Liver (tissue), 9 donors: ENCODE measurements around the gene OSTC. TPM values are rescaled to one million over a fixed set of nuclear protein-coding genes. Genes with fewer than 3 reads are reported as not detected.

ENCODE experiments used
- DNase-seq: peaks from one replicate; pipeline ENCODE4 v3.0.0-alpha.2; 2017; ENCODE audit warnings: low spot score
- H3K27ac ChIP-seq, 2 donors: one replicate each; pipeline ENCODE4 v1.7.0; 2013; ENCODE audit warnings: inconsistent platforms in 2 of 2, low read length in 2 of 2, control low read depth in 1 of 2, low read depth in 1 of 2, mild to moderate bottlenecking in 1 of 2
- H3K27me3 ChIP-seq, 4 donors: one replicate each; pipeline versions ENCODE4 v1.6.1 to v1.7.0; 2013; ENCODE audit warnings: low read length in 3 of 4, inconsistent platforms in 1 of 4, mild to moderate bottlenecking in 1 of 4, moderate library complexity in 1 of 4; ENCODE audit not compliant: control insufficient read depth in 4 of 4, insufficient read depth in 4 of 4
- H3K36me3 ChIP-seq, 4 donors: one replicate each; pipeline versions ENCODE4 v1.6.1 to v1.7.0; 2013; ENCODE audit warnings: low read length in 3 of 4, mild to moderate bottlenecking in 3 of 4, low read depth in 1 of 4, moderate library complexity in 1 of 4; ENCODE audit not compliant: control insufficient read depth in 4 of 4, insufficient read depth in 3 of 4
- H3K4me1 ChIP-seq, 4 donors: one replicate each; pipeline versions ENCODE4 v1.6.1 to v1.7.0; 2013; ENCODE audit warnings: low read length in 3 of 4, mild to moderate bottlenecking in 3 of 4, moderate library complexity in 1 of 4; ENCODE audit not compliant: control insufficient read depth in 4 of 4, insufficient read depth in 4 of 4
- H3K4me3 ChIP-seq, 3 donors: one replicate each; pipeline versions ENCODE4 v1.6.1 to v1.7.0; 2013; ENCODE audit warnings: low read length in 3 of 3, control low read depth in 1 of 3, low read depth in 1 of 3, mild to moderate bottlenecking in 1 of 3
- H3K9ac ChIP-seq, 2 donors: one replicate each; pipeline ENCODE4 v1.7.0; 2013; ENCODE audit warnings: low read length in 2 of 2, mild to moderate bottlenecking in 2 of 2, moderate library complexity in 2 of 2, control low read depth in 1 of 2, low read depth in 1 of 2
- H3K9me3 ChIP-seq, 4 donors: one replicate each; pipeline versions ENCODE4 v1.6.1 to v1.7.0; 2013; ENCODE audit warnings: low read length in 3 of 4; ENCODE audit not compliant: control insufficient read depth in 4 of 4
- EGR1 ChIP-seq, 2 donors: IDR thresholded peaks; 2 replicates each; pipeline ENCODE4 v1.6.1; 2016 to 2018; ENCODE audit warnings: antibody characterized with exemption in 2 of 2, low read depth in 2 of 2
- FOXA1 ChIP-seq: IDR thresholded peaks from 2 replicates; pipeline ENCODE4 v1.6.1; 2016; ENCODE audit warnings: antibody characterized with exemption
- FOXA2 ChIP-seq: IDR thresholded peaks from 2 replicates; pipeline ENCODE4 v1.6.1; 2016; ENCODE audit warnings: antibody characterized with exemption
- GABPA ChIP-seq, 2 donors: IDR thresholded peaks in 1 of 2; conservative IDR thresholded peaks in 1 of 2; 2 replicates each; pipeline ENCODE4 v1.6.1; 2016; ENCODE audit warnings: antibody characterized with exemption in 2 of 2, mild to moderate bottlenecking in 1 of 2, moderate library complexity in 1 of 2
- HNF4A ChIP-seq, 2 donors: conservative IDR thresholded peaks; 2 replicates each; pipeline ENCODE4 v1.6.1; 2016; ENCODE audit warnings: antibody characterized with exemption in 2 of 2, mild to moderate bottlenecking in 2 of 2
- HNF4G ChIP-seq: IDR thresholded peaks from 2 replicates; pipeline ENCODE4 v1.6.1; 2016; ENCODE audit warnings: antibody characterized with exemption
- JUND ChIP-seq, 2 donors: IDR thresholded peaks; 2 replicates each; pipeline ENCODE4 v1.6.1; 2016; ENCODE audit warnings: antibody characterized with exemption in 2 of 2
- NR2F2 ChIP-seq: IDR thresholded peaks from 2 replicates; pipeline ENCODE4 v1.6.1; 2016; ENCODE audit warnings: antibody characterized with exemption
- RAD21 ChIP-seq, 2 donors: IDR thresholded peaks; 2 replicates each; pipeline ENCODE4 v1.6.1; 2016; ENCODE audit warnings: antibody characterized with exemption in 2 of 2, mild to moderate bottlenecking in 2 of 2
- RXRA ChIP-seq, 2 donors: IDR thresholded peaks; 2 replicates each; pipeline ENCODE4 v1.6.1; 2017 to 2018; ENCODE audit warnings: antibody characterized with exemption in 2 of 2, mild to moderate bottlenecking in 1 of 2
- SP1 ChIP-seq: IDR thresholded peaks from 2 replicates; pipeline ENCODE4 v1.6.1; 2018; ENCODE audit warnings: antibody characterized with exemption, mild to moderate bottlenecking
- TAF1 ChIP-seq: conservative IDR thresholded peaks from 2 replicates; pipeline ENCODE4 v1.6.1; 2016; ENCODE audit warnings: antibody characterized with exemption, mild to moderate bottlenecking
- YY1 ChIP-seq: IDR thresholded peaks from 2 replicates; pipeline ENCODE4 v1.6.1; 2016; ENCODE audit warnings: antibody characterized with exemption, mild to moderate bottlenecking
- WGBS: extraction: QIAGEN DNeasy Blood & Tissue Kit; methylation state at CpG from one replicate; pipeline ENCODE4 v1.1.7; 2013; 5-methylcytosine and 5-hydroxymethylcytosine counted together
- polyA plus RNA-seq, 2 donors: library from polyadenylated mRNA; stranded (reverse) in 1 of 2; unstranded in 1 of 2; fragments of 200-250 nt in 1 of 2; fragments of >200 nt in 1 of 2; fragmentation: Nextera tagmentation in 1 of 2; extraction: Ambion mirVana in 1 of 2; gene quantifications; one replicate each; pipeline versions ENCODE4 v1.2.1 to v1.2.3, GENCODE V29; 2013 to 2015
- total RNA-seq, 2 donors: library from RNA; depleted of rRNA; stranded (reverse); fragments of >200 nt; gene quantifications; one replicate each; pipeline ENCODE4 v1.2.3, GENCODE V29; 2014
- TF ChIP-seq, protein P1 (sequence below): IDR thresholded peaks from 2 replicates; pipeline ENCODE4 v1.6.1; 2016; ENCODE audit warnings: antibody characterized with exemption, mild to moderate bottlenecking
- TF ChIP-seq, protein P2 (sequence below): fragments of 150-350 bp; IDR thresholded peaks from 2 replicates; pipeline ENCODE4 v1.5.1; 2017; ENCODE audit warnings: improper control_type of control experiment, low read depth, low read length; ENCODE audit not compliant: missing input control
- TF ChIP-seq, protein P3 (sequence below): IDR thresholded peaks from 2 replicates; pipeline ENCODE4 v1.6.1; 2016; ENCODE audit warnings: antibody characterized with exemption
- TF ChIP-seq, protein P4 (sequence below): IDR thresholded peaks from 2 replicates; pipeline ENCODE4 v1.6.1; 2016; ENCODE audit warnings: antibody characterized with exemption
- TF ChIP-seq, protein P5 (sequence below): IDR thresholded peaks from 2 replicates; pipeline ENCODE4 v1.6.1; 2016; ENCODE audit warnings: antibody characterized with exemption
- donor health status: healthy.
- donor health status: healthy.
- donor health status: healthy.
- donor health status: healthy.
- donor health status: healthy.

OSTC gene
- total and polyA plus RNA-seq, 4 donors, result 113 to 148 (median 143) TPM

DNA sequence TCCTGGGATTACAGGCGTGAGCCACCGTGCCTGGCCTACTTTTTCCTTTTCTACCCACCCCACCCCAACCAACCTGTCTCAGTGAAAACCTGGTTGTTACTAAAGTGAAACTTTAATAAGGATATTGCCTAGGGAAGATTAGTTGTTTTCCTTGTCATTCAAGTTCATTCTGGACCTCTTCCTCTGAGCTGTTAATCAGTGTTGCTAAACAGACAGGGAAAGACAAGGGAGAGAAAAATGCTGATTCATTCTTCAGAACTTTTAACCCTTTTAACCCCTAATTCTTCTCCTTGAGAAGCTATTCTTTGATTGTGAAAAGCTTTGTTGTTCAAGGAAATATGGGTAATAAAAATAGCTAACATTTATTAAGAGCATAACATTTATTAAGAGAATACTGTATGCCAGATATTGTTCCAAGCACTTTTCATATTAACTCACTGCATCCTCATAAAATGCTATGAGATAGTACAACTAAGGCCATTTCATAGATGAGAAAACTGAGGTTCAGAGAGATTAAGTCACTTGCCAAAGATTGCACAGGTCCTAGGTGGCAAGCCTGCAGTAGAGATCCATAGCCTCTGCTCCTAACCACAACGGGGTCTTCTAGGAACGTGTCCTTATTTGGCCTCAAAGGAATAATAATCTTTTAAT is 34.8 kb downstream of the OSTC start:
- Histone ChIP-seq H3K9me3 (no peaks in the 10 kb centered on the region), H3K4me1 (peaks cover 0 to 1% (median 0%) of the 10 kb centered on the region in 4 donors), H3K4me3 (no peak overlapping the region), H3K27ac (no peak overlapping the region), H3K27me3 (no peaks in the 10 kb centered on the region), H3K36me3 (no peaks in the 10 kb centered on the region), H3K9ac (no peak overlapping the region)
- WGBS, result 93% methylated on average over 4 of the region's 4 CpGs
- no peak for DNase-seq
- no peak for TF ChIP-seq GABPA (IDR thresholded peaks at IDR 0.05 in 1 of 2, conservative IDR thresholded peaks at IDR 0.05 in 1 of 2)
- TF ChIP-seq, protein P1, sequence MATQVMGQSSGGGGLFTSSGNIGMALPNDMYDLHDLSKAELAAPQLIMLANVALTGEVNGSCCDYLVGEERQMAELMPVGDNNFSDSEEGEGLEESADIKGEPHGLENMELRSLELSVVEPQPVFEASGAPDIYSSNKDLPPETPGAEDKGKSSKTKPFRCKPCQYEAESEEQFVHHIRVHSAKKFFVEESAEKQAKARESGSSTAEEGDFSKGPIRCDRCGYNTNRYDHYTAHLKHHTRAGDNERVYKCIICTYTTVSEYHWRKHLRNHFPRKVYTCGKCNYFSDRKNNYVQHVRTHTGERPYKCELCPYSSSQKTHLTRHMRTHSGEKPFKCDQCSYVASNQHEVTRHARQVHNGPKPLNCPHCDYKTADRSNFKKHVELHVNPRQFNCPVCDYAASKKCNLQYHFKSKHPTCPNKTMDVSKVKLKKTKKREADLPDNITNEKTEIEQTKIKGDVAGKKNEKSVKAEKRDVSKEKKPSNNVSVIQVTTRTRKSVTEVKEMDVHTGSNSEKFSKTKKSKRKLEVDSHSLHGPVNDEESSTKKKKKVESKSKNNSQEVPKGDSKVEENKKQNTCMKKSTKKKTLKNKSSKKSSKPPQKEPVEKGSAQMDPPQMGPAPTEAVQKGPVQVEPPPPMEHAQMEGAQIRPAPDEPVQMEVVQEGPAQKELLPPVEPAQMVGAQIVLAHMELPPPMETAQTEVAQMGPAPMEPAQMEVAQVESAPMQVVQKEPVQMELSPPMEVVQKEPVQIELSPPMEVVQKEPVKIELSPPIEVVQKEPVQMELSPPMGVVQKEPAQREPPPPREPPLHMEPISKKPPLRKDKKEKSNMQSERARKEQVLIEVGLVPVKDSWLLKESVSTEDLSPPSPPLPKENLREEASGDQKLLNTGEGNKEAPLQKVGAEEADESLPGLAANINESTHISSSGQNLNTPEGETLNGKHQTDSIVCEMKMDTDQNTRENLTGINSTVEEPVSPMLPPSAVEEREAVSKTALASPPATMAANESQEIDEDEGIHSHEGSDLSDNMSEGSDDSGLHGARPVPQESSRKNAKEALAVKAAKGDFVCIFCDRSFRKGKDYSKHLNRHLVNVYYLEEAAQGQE, result no peak
- TF ChIP-seq, protein P2, sequence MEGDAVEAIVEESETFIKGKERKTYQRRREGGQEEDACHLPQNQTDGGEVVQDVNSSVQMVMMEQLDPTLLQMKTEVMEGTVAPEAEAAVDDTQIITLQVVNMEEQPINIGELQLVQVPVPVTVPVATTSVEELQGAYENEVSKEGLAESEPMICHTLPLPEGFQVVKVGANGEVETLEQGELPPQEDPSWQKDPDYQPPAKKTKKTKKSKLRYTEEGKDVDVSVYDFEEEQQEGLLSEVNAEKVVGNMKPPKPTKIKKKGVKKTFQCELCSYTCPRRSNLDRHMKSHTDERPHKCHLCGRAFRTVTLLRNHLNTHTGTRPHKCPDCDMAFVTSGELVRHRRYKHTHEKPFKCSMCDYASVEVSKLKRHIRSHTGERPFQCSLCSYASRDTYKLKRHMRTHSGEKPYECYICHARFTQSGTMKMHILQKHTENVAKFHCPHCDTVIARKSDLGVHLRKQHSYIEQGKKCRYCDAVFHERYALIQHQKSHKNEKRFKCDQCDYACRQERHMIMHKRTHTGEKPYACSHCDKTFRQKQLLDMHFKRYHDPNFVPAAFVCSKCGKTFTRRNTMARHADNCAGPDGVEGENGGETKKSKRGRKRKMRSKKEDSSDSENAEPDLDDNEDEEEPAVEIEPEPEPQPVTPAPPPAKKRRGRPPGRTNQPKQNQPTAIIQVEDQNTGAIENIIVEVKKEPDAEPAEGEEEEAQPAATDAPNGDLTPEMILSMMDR, result no peak
- no peak for TF ChIP-seq HNF4A (conservative IDR thresholded peaks at IDR 0.05)
- no peak for TF ChIP-seq TAF1
- no peak for TF ChIP-seq NR2F2
- no peak for TF ChIP-seq FOXA2
- no peak for TF ChIP-seq RXRA (IDR thresholded peaks at IDR 0.05)
- TF ChIP-seq, protein P3, sequence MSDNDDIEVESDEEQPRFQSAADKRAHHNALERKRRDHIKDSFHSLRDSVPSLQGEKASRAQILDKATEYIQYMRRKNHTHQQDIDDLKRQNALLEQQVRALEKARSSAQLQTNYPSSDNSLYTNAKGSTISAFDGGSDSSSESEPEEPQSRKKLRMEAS, result no peak
- no peak for TF ChIP-seq RAD21 (IDR thresholded peaks at IDR 0.05)
- TF ChIP-seq SP1, result no peak
- no peak for TF ChIP-seq YY1
- no peak for TF ChIP-seq EGR1 (IDR thresholded peaks at IDR 0.05; ENCODE audit: low read depth in 2 of 2)
- TF ChIP-seq HNF4G, result no peak
- TF ChIP-seq, protein P4, sequence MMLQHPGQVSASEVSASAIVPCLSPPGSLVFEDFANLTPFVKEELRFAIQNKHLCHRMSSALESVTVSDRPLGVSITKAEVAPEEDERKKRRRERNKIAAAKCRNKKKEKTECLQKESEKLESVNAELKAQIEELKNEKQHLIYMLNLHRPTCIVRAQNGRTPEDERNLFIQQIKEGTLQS, result no peak
- TF ChIP-seq FOXA1, result no peak

DNA sequence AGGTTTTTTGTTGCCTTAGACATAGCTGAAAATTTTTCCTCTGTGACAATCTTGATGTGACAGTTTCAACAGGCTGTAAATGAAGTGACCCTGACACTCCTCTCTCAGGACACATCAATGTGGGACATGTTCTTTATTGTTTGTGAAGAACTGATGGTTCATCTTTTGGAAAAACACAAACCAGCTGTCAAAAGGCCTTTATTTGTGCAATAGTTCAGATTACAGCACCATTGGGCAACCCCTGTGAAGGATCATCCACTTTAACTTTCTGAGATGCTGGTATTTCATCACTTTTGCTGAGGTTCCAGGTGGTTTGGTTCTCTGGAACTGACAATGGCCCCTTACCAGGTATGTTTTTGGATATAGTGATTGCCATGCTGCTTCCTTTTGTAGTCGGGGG is 40.3 kb downstream of the OSTC start:
- Histone ChIP-seq H3K4me3 (no peak overlapping the region), H3K9ac (no peak overlapping the region), H3K27ac (no peak overlapping the region), H3K4me1 (peaks cover 0 to 33% (median 24%) of the 10 kb centered on the region in 4 donors), H3K36me3 (no peaks in the 10 kb centered on the region), H3K27me3 (no peaks in the 10 kb centered on the region), H3K9me3 (no peaks in the 10 kb centered on the region)
- TF ChIP-seq RXRA (IDR thresholded peaks at IDR 0.05) (peak; percentile 47 to 91), HNF4G (no peak), GABPA (IDR thresholded peaks at IDR 0.05 in 1 of 2, conservative IDR thresholded peaks at IDR 0.05 in 1 of 2) (no peak), TAF1 (no peak), JUND (IDR thresholded peaks at IDR 0.05) (peak in 1 of 2 donors; percentile 81), NR2F2 (peak; percentile 20), SP1 (peak; percentile 40), YY1 (peak; percentile 51), FOXA2 (peak; percentile 21), FOXA1 (no peak), HNF4A (conservative IDR thresholded peaks at IDR 0.05) (peak; percentile 67 to 86), RAD21 (IDR thresholded peaks at IDR 0.05) (peak in 1 of 2 donors; percentile 42)
- TF ChIP-seq, protein P4, result no peak
- TF ChIP-seq, protein P2, result no peak
- TF ChIP-seq, protein P3, result peak; percentile 47
- TF ChIP-seq, protein P5, sequence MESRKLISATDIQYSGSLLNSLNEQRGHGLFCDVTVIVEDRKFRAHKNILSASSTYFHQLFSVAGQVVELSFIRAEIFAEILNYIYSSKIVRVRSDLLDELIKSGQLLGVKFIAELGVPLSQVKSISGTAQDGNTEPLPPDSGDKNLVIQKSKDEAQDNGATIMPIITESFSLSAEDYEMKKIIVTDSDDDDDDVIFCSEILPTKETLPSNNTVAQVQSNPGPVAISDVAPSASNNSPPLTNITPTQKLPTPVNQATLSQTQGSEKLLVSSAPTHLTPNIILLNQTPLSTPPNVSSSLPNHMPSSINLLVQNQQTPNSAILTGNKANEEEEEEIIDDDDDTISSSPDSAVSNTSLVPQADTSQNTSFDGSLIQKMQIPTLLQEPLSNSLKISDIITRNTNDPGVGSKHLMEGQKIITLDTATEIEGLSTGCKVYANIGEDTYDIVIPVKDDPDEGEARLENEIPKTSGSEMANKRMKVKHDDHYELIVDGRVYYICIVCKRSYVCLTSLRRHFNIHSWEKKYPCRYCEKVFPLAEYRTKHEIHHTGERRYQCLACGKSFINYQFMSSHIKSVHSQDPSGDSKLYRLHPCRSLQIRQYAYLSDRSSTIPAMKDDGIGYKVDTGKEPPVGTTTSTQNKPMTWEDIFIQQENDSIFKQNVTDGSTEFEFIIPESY, result peak; percentile 42
- 42% methylated on average over 1 of the region's 1 CpG for WGBS
- no peak for DNase-seq
